ENCODE data around the gene TSC22D3.

Gene TSC22D3

GRCh38 chrX:107714206-107714891 is 61.2 kb downstream of the TSC22D3 start:
- Histone ChIP-seq H3K9ac (ENCODE audit: low read length) (no peak overlapping the region), H3K4me3 (ENCODE audit: insufficient read depth, low read length, poor library complexity, severe bottlenecking) (no peak overlapping the region), H3K4me2 (ENCODE audit: low read depth, low read length, poor library complexity, severe bottlenecking) (no peak overlapping the region)

DNA sequence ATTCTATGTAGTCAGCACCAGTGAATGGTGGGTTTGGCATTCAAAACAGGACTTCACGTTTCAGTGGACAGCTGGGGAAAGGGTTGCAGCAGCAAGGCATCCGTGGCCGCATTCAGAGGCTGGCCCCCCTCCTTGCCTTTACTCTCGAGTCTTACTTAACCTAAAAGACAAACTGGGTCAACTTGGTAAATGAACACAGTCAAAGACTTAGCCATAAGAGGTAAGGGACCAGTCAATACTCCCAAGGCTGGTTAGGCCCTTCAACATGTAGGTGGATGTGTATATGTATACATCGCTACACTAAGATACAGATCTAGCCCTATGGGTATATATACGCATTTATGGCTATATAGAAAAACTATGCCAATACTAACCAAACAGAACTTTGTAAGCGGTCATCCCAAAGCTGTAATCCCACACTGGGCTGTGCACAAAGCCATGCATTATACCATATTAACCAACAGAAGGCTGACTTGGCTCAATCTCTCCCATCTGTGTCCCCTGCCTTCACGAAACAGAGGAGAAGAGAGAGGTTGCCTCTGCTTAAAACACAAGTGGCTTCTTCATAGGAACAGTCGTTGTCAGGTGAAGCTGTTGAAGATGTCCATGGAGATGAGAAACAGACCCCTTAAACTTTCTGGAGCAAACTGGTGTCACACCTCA is 61.9 kb downstream of the TSC22D3 start:
- H3K27me3 ChIP-seq (ENCODE audit: low read length): no peaks in the 10 kb centered on the region
- TF ChIP-seq, protein P1, sequence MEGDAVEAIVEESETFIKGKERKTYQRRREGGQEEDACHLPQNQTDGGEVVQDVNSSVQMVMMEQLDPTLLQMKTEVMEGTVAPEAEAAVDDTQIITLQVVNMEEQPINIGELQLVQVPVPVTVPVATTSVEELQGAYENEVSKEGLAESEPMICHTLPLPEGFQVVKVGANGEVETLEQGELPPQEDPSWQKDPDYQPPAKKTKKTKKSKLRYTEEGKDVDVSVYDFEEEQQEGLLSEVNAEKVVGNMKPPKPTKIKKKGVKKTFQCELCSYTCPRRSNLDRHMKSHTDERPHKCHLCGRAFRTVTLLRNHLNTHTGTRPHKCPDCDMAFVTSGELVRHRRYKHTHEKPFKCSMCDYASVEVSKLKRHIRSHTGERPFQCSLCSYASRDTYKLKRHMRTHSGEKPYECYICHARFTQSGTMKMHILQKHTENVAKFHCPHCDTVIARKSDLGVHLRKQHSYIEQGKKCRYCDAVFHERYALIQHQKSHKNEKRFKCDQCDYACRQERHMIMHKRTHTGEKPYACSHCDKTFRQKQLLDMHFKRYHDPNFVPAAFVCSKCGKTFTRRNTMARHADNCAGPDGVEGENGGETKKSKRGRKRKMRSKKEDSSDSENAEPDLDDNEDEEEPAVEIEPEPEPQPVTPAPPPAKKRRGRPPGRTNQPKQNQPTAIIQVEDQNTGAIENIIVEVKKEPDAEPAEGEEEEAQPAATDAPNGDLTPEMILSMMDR (IDR thresholded peaks at IDR 0.05; ENCODE audit: insufficient read depth, low read length, poor library complexity, severe bottlenecking): no peak
- no peak for TF ChIP-seq EZH2phosphoT487 (conservative IDR thresholded peaks at IDR 0.05; ENCODE audit: low read length)
- no peak overlapping the region for H3K9ac ChIP-seq (ENCODE audit: low read length)
- H3K4me2 ChIP-seq (ENCODE audit: low read depth, low read length, poor library complexity, severe bottlenecking): no peak overlapping the region
- no peaks in the 10 kb centered on the region for H3K9me2 ChIP-seq (replicated peaks; ENCODE audit: insufficient read depth, low read length)
- no peak overlapping the region for H2AFZ ChIP-seq (ENCODE audit: low read depth, low read length, severe bottlenecking)
- H4K20me1 ChIP-seq (ENCODE audit: low read depth, low read length): no peaks in the 10 kb centered on the region
- H3K4me3 ChIP-seq (ENCODE audit: insufficient read depth, low read length, poor library complexity, severe bottlenecking): no peak overlapping the region
- no peaks in the 10 kb centered on the region for H3K9me3 ChIP-seq (ENCODE audit: insufficient read depth, low read length)
- 0 out of 2 replicates have a peak, but pooled peaks cover 3% of the 10 kb centered on the region for H3F3A ChIP-seq (ENCODE audit: insufficient read depth)
- 0 out of 2 replicates have a peak, but pooled peaks cover 3% of the 10 kb centered on the region for H3K79me2 ChIP-seq (ENCODE audit: insufficient read depth, low read length)
- no peaks in the 10 kb centered on the region for H3K36me3 ChIP-seq (ENCODE audit: low read length)
- H3K27ac ChIP-seq (ENCODE audit: low read depth, low read length): no peak overlapping the region

More at GRCh38 chrX:107714206-107714891, 61.2 kb downstream of the TSC22D3 start:
- H3K27me3 ChIP-seq (ENCODE audit: low read length): no peaks in the 10 kb centered on the region
- no peak overlapping the region for H3K27ac ChIP-seq (ENCODE audit: low read depth, low read length)
- H2AFZ ChIP-seq (ENCODE audit: low read depth, low read length, severe bottlenecking): no peak overlapping the region
- H4K20me1 ChIP-seq (ENCODE audit: low read depth, low read length): no peaks in the 10 kb centered on the region
- TF ChIP-seq EZH2phosphoT487 (conservative IDR thresholded peaks at IDR 0.05; ENCODE audit: low read length): no peak
- TF ChIP-seq, protein P1 (IDR thresholded peaks at IDR 0.05; ENCODE audit: insufficient read depth, low read length, poor library complexity, severe bottlenecking): no peak
- H3K9me3 ChIP-seq (ENCODE audit: insufficient read depth, low read length): no peaks in the 10 kb centered on the region
- 0 out of 2 replicates have a peak, but pooled peaks cover 3% of the 10 kb centered on the region for H3F3A ChIP-seq (ENCODE audit: insufficient read depth)
- H3K9me2 ChIP-seq (replicated peaks; ENCODE audit: insufficient read depth, low read length): no peaks in the 10 kb centered on the region
- 0 out of 2 replicates have a peak, but pooled peaks cover 3% of the 10 kb centered on the region for H3K79me2 ChIP-seq (ENCODE audit: insufficient read depth, low read length)
- no peaks in the 10 kb centered on the region for H3K36me3 ChIP-seq (ENCODE audit: low read length)

DNA sequence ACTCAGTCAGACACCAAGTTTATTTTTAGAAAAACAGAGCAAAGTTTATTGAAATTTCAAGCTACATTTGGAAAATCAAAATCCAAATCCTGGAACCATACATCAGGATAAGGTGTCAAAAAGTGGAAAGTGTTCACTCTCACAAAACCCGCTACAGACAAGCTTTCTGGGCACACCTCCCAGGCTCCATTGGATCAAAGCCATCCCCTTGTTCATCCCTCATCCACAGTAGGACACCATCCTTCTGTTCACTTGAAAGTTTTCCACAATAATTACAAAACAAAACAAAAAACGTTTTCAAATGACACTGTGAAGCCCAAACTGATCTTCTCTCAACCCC is 62.4 kb downstream of the TSC22D3 start:
- TF ChIP-seq EZH2phosphoT487 (conservative IDR thresholded peaks at IDR 0.05; ENCODE audit: low read length): no peak
- TF ChIP-seq, protein P1 (IDR thresholded peaks at IDR 0.05; ENCODE audit: insufficient read depth, low read length, poor library complexity, severe bottlenecking): no peak
- Histone ChIP-seq H3K9ac (ENCODE audit: low read length) (no peak overlapping the region), H3K9me3 (ENCODE audit: insufficient read depth, low read length) (no peaks in the 10 kb centered on the region), H3K79me2 (ENCODE audit: insufficient read depth, low read length) (0 out of 2 replicates have a peak, but pooled peaks cover 3% of the 10 kb centered on the region), H3K4me2 (ENCODE audit: low read depth, low read length, poor library complexity, severe bottlenecking) (no peak overlapping the region), H3K36me3 (ENCODE audit: low read length) (no peaks in the 10 kb centered on the region), H3K27me3 (ENCODE audit: low read length) (no peaks in the 10 kb centered on the region), H3K4me3 (ENCODE audit: insufficient read depth, low read length, poor library complexity, severe bottlenecking) (no peak overlapping the region), H3F3A (ENCODE audit: insufficient read depth) (0 out of 2 replicates have a peak, but pooled peaks cover 3% of the 10 kb centered on the region), H2AFZ (ENCODE audit: low read depth, low read length, severe bottlenecking) (no peak overlapping the region), H4K20me1 (ENCODE audit: low read depth, low read length) (no peaks in the 10 kb centered on the region), H3K9me2 (replicated peaks; ENCODE audit: insufficient read depth, low read length) (no peaks in the 10 kb centered on the region), H3K27ac (ENCODE audit: low read depth, low read length) (no peak overlapping the region)

Measured in SU-DHL-6 (cell line).